Right lobe of liver (tissue), 6 donors: Measurements from ENCODE around the gene CALHM1. TPM values are rescaled to one million over a fixed set of nuclear protein-coding genes. Genes with fewer than 3 reads are reported as not detected.
A peak's percentile ranks its signal among the peaks of the same experiment; 100 is the strongest.

Experiments used
- ATAC-seq, 4 donors: fragments of 200-7000 bp; cut with Tn5 transposase; one replicate each; pipeline ENCODE4 v1.9.1; 2020; ENCODE audit warnings: mild to moderate bottlenecking in 4 of 4, moderate library complexity in 4 of 4
- DNase-seq, 3 donors: peaks; one replicate each; pipeline ENCODE4 v3.0.0-alpha.2; 2020
- H3K27ac ChIP-seq, 3 donors: fragments of 200-600 bp; one replicate each; pipeline ENCODE4 v1.8.0; 2022
- H3K27me3 ChIP-seq, 2 donors: fragments of 200-600 bp; one replicate each; pipeline ENCODE4 v1.8.0; 2022
- H3K36me3 ChIP-seq, 4 donors: fragments of 200-600 bp; sonication (generic) in 1 of 4; one replicate each; pipeline versions ENCODE4 v1.5.1 to v1.8.0; 2017 to 2022; ENCODE audit warnings: control low read depth in 1 of 4
- H3K4me1 ChIP-seq, 4 donors: fragments of 200-600 bp; sonication (generic) in 1 of 4; one replicate each; pipeline versions ENCODE4 v1.5.1 to v1.8.0; 2017 to 2022; ENCODE audit warnings: control low read depth in 1 of 4
- H3K4me3 ChIP-seq, 3 donors: fragments of 200-600 bp; one replicate each; pipeline ENCODE4 v1.8.0; 2022
- H3K9me3 ChIP-seq, 4 donors: fragments of 200-600 bp; sonication (generic) in 1 of 4; one replicate each; pipeline versions ENCODE4 v1.5.1 to v1.8.0; 2017 to 2022; ENCODE audit warnings: control low read depth in 1 of 4
- POLR2A ChIP-seq: fragments of 450-650 bp; IDR thresholded peaks from one replicate; pipeline ENCODE4 v1.6.1; 2017; ENCODE audit warnings: antibody characterized with exemption, mild to moderate bottlenecking
- WGBS: methylation state at CpG from one replicate; pipeline ENCODE4 v1.1.6; 2018; ENCODE audit warnings: low coverage, low lambda C conversion rate; ENCODE audit not compliant: insufficient coverage; ENCODE audit errors: missing lambda C conversion rate; 5-methylcytosine and 5-hydroxymethylcytosine counted together
- intact Hi-C, 2 donors: fragments of 100-400 bp; cut with DNase I; formaldehyde crosslinking; loops; one replicate each; pipeline versions ENCODE4 v1.11.2 to v1.14.1; 2022
- total RNA-seq, 6 experiments: library from RNA; depleted of rRNA in 2 of 6; stranded (reverse); fragments of >200 nt in 2 of 6; fragmentation: NEBNext Ultra II Directional in 3 of 6; extraction: Animal tissue kit (Norgen Biotek cat#: 25700) in 3 of 6; gene quantifications; one replicate each; pipeline versions ENCODE4 v1.1.0 to v1.2.4, GENCODE V29; 2016 to 2023
- TF ChIP-seq, protein P1 (sequence below), 4 donors: fragments of 200-600 bp in 3 of 4; fragments of 450-650 bp in 1 of 4; IDR thresholded peaks; one replicate each; pipeline versions ENCODE4 v1.5.1 to v1.8.0; 2016 to 2022; ENCODE audit warnings: antibody characterized with exemption in 4 of 4, mild to moderate bottlenecking in 2 of 4
- donor health status: DM: no; HTN: yes; CAD: no.
- donor health status: DM: no; HTN: no; CAD: no.
- donor health status: DM: no; HTN: no; CAD: no.
- donor health status: DM: no; HTN: yes; CAD: no.
- donor health status: DM: no; HTN: yes; CAD: no.

The CALHM1 gene
- total RNA-seq, 6 experiments from 2014 or later = not detected

DNA sequence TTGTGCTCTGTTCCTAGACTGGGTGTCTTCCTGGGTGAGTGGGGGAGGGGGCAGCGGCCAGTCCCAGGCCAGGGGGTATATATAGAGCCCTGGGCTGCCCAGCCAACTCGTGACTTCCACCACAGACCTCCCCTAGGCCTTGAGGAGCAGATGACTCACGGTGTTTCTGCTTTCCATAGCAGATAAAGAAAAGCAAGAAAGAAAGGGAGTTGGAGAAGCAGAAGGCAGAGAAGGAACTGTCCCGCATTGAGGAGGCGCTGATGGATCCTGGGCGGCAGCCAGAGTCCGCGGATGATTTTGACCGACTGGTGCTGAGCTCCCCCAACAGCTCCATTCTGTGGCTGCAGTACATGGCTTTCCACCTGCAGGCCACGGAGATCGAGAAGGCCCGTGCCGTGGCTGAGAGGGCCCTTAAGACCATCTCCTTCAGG, 16.7 kb downstream of the CALHM1 start:
- DNase-seq (no peak), ATAC-seq (peak in 1 of 4 donors; percentile 42)
- TF ChIP-seq, protein P1, sequence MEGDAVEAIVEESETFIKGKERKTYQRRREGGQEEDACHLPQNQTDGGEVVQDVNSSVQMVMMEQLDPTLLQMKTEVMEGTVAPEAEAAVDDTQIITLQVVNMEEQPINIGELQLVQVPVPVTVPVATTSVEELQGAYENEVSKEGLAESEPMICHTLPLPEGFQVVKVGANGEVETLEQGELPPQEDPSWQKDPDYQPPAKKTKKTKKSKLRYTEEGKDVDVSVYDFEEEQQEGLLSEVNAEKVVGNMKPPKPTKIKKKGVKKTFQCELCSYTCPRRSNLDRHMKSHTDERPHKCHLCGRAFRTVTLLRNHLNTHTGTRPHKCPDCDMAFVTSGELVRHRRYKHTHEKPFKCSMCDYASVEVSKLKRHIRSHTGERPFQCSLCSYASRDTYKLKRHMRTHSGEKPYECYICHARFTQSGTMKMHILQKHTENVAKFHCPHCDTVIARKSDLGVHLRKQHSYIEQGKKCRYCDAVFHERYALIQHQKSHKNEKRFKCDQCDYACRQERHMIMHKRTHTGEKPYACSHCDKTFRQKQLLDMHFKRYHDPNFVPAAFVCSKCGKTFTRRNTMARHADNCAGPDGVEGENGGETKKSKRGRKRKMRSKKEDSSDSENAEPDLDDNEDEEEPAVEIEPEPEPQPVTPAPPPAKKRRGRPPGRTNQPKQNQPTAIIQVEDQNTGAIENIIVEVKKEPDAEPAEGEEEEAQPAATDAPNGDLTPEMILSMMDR (IDR thresholded peaks at IDR 0.05) = no peak
- no peak for TF ChIP-seq POLR2A
- WGBS = 71% methylated on average over 9 of the region's 13 CpGs
- Histone ChIP-seq H3K9me3 (no peaks in the 10 kb centered on the region), H3K27me3 (no peaks in the 10 kb centered on the region), H3K4me1 (no peaks in the 10 kb centered on the region), H3K4me3 (no peak overlapping the region), H3K27ac (no peak overlapping the region), H3K36me3 (peaks cover 0 to 89% (median 43%) of the 10 kb centered on the region in 4 donors)
- intact Hi-C loops = no loop called here

DNA sequence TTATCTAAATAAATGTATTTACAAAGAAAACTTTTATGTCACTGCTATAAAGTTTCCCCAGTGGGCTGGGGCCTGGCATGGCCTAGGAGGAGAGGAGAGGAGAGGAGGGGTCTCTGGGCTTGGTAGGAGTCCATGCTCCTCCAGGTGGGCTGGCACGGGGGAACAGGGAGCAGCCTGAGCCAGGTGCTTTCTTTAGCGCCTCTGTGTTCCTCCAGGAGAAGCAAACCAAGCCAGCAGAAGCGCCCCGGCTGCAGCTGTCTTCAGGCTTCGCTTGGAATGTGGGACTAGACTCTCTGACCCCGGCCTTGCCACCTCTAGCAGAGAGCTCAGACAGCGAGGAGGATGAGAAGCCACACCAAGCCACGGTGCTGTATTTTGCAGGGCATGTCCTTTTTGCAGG, 17.1 kb downstream of the CALHM1 start:
- Histone ChIP-seq H3K4me3 (no peak overlapping the region), H3K36me3 (peaks cover 0 to 89% (median 42%) of the 10 kb centered on the region in 4 donors), H3K27ac (no peak overlapping the region), H3K9me3 (no peaks in the 10 kb centered on the region), H3K27me3 (no peaks in the 10 kb centered on the region), H3K4me1 (no peaks in the 10 kb centered on the region)
- intact Hi-C loops = no loop called here
- TF ChIP-seq, protein P1 (IDR thresholded peaks at IDR 0.05) = no peak
- no peak for TF ChIP-seq POLR2A
- DNase-seq (no peak), ATAC-seq (no peak)
- 86% methylated on average over 4 of the region's 8 CpGs for WGBS

DNA sequence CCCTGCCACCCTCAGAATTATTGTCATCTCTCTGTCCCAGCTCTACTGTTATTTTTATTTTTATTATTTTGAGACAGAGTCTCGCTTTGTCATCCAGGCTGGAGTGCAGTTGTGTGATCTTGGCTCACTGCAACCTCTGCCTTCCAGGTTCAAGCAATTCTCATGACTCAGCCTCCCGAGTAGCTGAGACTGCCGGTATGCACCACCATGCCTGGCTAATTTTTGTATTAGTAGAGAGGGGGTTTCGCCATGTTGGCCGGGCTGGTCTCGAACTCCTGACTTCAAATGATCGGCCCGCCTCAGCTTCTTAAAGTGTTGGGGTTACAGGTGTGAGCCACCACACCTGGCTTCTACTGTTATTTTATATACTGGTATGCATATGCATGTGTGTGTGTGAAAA, 17.5 kb downstream of the CALHM1 start:
- H3K4me3 ChIP-seq = no peak overlapping the region
- TF ChIP-seq, protein P1 (IDR thresholded peaks at IDR 0.05) = no peak
- no peak for TF ChIP-seq POLR2A
- H3K9me3 ChIP-seq = no peaks in the 10 kb centered on the region
- no peaks in the 10 kb centered on the region for H3K27me3 ChIP-seq
- WGBS = 94% methylated on average over 8 of the region's 8 CpGs
- DNase-seq = no peak
- intact Hi-C loops = no loop called here
- no peaks in the 10 kb centered on the region for H3K4me1 ChIP-seq
- peaks cover 0 to 86% (median 41%) of the 10 kb centered on the region in 4 donors for H3K36me3 ChIP-seq
- H3K27ac ChIP-seq = no peak overlapping the region
- ATAC-seq = no peak

DNA sequence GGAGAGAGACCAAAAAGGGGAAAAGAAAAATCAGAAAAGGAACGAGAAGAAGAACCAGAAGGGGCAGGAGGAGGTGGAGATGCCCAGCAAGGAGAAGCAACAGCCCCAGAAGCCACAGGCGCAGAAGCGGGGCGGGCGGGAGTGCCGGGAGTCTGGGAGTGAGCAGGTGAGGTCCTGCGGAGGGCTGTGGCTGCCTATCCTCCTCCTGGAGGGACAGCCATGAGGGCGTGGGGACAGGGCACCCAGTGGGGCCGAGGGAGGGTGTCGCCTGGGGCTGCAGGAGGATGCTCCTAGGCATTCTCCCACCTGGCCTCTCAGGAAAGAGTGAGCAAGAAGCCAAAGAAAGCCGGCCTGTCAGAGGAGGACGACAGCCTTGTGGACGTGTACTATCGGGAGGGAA, 18.3 kb downstream of the CALHM1 start:
- 88% methylated on average over 8 of the region's 14 CpGs for WGBS
- H3K27me3 ChIP-seq = no peaks in the 10 kb centered on the region
- DNase-seq (no peak), ATAC-seq (no peak)
- H3K9me3 ChIP-seq = no peaks in the 10 kb centered on the region
- TF ChIP-seq, protein P1 (IDR thresholded peaks at IDR 0.05) = no peak
- TF ChIP-seq POLR2A = no peak
- H3K27ac ChIP-seq = no peak overlapping the region
- no peak overlapping the region for H3K4me3 ChIP-seq
- H3K4me1 ChIP-seq = no peaks in the 10 kb centered on the region
- intact Hi-C loops = no loop called here
- peaks cover 0 to 83% (median 38%) of the 10 kb centered on the region in 4 donors for H3K36me3 ChIP-seq

DNA sequence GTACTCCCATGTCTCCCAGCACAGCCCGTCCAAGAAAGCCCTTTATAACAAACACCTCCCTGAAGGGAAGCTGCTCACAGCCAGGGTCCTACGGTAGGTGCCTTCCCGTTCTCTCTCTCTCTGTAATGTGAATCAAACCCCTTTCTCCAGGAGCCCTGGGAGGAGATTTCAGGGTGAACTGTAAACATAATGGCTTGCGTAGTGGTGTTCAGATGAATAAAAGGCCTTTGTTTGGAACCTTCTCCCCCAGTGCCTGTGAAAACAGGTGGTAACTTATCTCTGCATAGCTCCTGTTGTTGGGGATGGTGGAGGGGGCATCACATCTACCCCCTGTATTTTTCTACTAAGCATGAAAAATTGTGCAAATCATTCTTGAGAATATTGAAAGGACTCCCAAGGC, 18.9 kb downstream of the CALHM1 start:
- no peaks in the 10 kb centered on the region for H3K27me3 ChIP-seq
- no peak overlapping the region for H3K27ac ChIP-seq
- no peaks in the 10 kb centered on the region for H3K9me3 ChIP-seq
- 93% methylated on average over 3 of the region's 4 CpGs for WGBS
- H3K4me3 ChIP-seq = no peak overlapping the region
- H3K36me3 ChIP-seq = peaks cover 0 to 81% (median 35%) of the 10 kb centered on the region in 4 donors
- H3K4me1 ChIP-seq = no peaks in the 10 kb centered on the region
- intact Hi-C loops = no loop called here
- DNase-seq (no peak), ATAC-seq (no peak)
- TF ChIP-seq POLR2A = no peak
- TF ChIP-seq, protein P1 (IDR thresholded peaks at IDR 0.05) = no peak
